Activated naive CD8-positive, alpha-beta T cell treated with anti-CD3 and anti-CD28 coated beads for 36 hours (primary cell): ENCODE measurements around the gene PGC. TPM values are rescaled to one million over a fixed set of nuclear protein-coding genes. Genes with fewer than 3 reads are reported as not detected.

Source experiments
- DNase-seq: peaks from one replicate; pipeline ENCODE4 v3.0.0; 2021
- H3K27ac Mint-ChIP-seq: one replicate; pipeline ENCODE4 v1.8.0; 2022; ENCODE audit warnings: mild to moderate bottlenecking, moderate library complexity, mixed read lengths
- H3K27me3 Mint-ChIP-seq: one replicate; pipeline ENCODE4 v1.8.0; 2022; ENCODE audit warnings: mild to moderate bottlenecking, mixed read lengths
- H3K36me3 Mint-ChIP-seq: one replicate; pipeline ENCODE4 v1.8.0; 2021; ENCODE audit warnings: mild to moderate bottlenecking, mixed read lengths
- H3K4me1 Mint-ChIP-seq: one replicate; pipeline ENCODE4 v1.8.0; 2021; ENCODE audit warnings: mixed read lengths
- H3K4me3 Mint-ChIP-seq: one replicate; pipeline ENCODE4 v1.8.0; 2022; ENCODE audit warnings: mild to moderate bottlenecking, moderate library complexity, mixed read lengths
- H3K9me3 Mint-ChIP-seq: one replicate; pipeline ENCODE4 v1.8.0; 2022; ENCODE audit warnings: mixed read lengths
- total RNA-seq, 2 experiments: library from RNA; stranded (reverse); gene quantifications; one replicate each; pipeline ENCODE4 v1.2.3, GENCODE V29; 2021

Gene PGC
- total RNA-seq, 2 experiments from 2014 or later: not detected

DNA sequence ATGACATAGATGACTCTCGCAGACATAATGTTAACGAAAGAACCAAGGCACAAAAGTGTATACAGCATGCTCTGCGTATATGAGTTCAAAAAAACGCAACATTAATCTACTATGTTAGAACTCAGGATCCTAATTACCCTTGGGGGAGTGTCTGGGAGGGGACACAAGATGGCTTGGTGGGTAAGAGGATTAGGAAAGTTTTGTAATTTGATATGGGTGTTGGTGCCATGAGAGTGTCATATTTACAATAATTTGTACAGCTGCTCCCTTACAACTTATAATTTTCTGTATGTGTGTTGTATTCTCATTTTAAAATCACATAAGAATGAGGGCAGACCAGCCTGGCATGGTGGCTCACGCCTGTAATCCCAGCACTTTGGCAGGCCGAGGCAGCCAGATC lies 50.4 kb downstream of the PGC start:
- Mint-ChIP-seq H3K4me3 (no peak overlapping the region), H3K4me1 (no peaks in the 10 kb centered on the region), H3K36me3 (no peaks in the 10 kb centered on the region), H3K27ac (no peak overlapping the region), H3K27me3 (no peaks in the 10 kb centered on the region), H3K9me3 (no peaks in the 10 kb centered on the region)
- DNase-seq: no peak

GRCh38 chr6:41695825-41696224 lies 51.4 kb downstream of the PGC start:
- no peak for DNase-seq
- H3K36me3 Mint-ChIP-seq: no peaks in the 10 kb centered on the region
- H3K4me1 Mint-ChIP-seq: no peaks in the 10 kb centered on the region
- H3K4me3 Mint-ChIP-seq: no peak overlapping the region
- H3K27ac Mint-ChIP-seq: no peak overlapping the region
- H3K9me3 Mint-ChIP-seq: no peaks in the 10 kb centered on the region
- no peaks in the 10 kb centered on the region for H3K27me3 Mint-ChIP-seq

DNA sequence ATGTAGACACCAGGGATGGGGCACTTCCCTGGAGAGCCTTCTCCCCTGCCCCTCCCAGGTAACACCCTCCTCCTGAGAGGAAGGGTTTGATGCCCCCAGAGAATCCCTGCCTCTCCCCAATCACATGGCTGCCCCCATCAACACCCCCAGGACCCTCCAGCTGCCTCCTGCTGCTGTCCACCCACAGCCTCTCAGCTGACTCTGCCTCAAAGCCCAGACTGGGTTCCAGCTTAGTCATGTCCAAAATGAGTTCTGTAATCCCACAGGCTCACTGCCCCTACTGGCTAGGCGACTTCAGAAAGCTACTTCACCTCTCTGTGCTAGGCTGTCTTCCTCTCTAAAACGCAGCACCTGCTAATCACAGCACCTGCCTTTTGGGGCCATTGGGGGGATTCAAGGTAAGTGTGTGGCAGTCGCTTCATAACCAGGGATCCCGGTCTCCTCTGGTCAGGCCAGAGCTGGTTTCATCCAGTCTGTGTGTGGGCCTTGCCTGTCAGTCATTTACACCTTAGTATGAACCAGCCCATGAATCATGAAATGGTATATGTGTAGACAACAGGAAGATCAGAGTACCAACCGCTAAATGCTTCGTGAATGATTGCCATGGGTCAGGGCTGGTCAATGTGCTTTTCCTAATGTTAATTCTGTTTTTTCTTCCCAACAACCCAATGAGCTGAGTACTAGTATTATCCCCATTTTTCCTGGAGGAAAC lies 52.2 kb downstream of the PGC start:
- H3K36me3 Mint-ChIP-seq: no peaks in the 10 kb centered on the region
- no peak for DNase-seq

DNA sequence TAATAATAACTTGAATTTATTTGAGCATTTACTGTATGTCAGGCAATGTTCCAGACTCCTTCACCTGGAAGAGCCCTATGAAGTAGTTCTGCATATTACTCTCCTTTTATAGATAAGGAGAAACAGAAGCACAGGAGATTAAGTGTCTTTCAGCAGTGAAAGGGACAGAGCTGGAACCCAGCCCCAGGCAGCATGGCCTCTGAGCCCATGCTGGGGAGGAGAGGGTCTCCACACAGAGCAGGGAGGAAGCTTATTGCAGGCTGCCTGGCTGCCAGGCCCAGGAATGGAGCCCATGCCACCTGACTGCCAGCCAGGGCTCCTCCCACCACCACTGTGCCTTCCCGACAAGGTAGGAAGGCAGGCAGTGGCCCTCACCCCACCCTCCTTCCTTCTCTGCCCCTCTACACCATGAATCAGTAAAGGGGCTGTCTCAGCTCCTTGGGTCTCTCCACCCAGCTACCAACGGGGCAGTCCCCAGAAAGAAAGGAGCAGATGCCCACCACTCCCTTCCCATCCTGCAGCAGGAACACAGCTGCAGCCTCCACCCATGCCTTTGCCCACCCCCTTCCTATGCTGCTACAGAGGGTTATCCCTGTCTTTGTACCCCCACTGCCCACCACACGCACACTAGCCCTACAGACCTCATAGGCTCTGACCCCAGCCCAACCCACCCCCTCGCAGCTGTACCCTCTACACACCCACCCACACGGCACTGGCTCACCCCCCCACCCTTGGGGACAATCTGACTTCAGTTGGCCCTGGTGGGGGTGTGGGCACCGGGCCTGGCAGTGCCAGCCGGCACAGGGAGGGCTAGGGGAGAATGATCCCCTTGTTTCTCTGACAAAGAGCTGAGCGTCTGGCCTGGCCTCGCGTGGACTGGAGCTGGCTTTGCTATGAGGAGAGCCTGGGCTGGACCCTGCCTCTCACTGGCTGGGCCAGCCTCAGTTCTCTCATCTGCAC lies 53.6 kb downstream of the PGC start:
- H3K27me3 Mint-ChIP-seq: no peaks in the 10 kb centered on the region
- H3K36me3 Mint-ChIP-seq: no peaks in the 10 kb centered on the region
- H3K4me1 Mint-ChIP-seq: no peaks in the 10 kb centered on the region
- H3K4me3 Mint-ChIP-seq: no peak overlapping the region
- no peaks in the 10 kb centered on the region for H3K9me3 Mint-ChIP-seq
- DNase-seq: no peak
- no peak overlapping the region for H3K27ac Mint-ChIP-seq

More for the DNA sequence above, 52.2 kb downstream of the PGC start:
- no peaks in the 10 kb centered on the region for H3K4me1 Mint-ChIP-seq
- H3K9me3 Mint-ChIP-seq: no peaks in the 10 kb centered on the region
- H3K27me3 Mint-ChIP-seq: no peaks in the 10 kb centered on the region
- H3K4me3 Mint-ChIP-seq: no peak overlapping the region
- no peak overlapping the region for H3K27ac Mint-ChIP-seq

GRCh38 chr6:41692730-41693129 lies 54.5 kb downstream of the PGC start:
- Mint-ChIP-seq H3K9me3 (no peaks in the 10 kb centered on the region), H3K27ac (no peak overlapping the region), H3K36me3 (no peaks in the 10 kb centered on the region), H3K27me3 (no peaks in the 10 kb centered on the region), H3K4me1 (no peaks in the 10 kb centered on the region), H3K4me3 (no peak overlapping the region)
- no peak for DNase-seq

DNA sequence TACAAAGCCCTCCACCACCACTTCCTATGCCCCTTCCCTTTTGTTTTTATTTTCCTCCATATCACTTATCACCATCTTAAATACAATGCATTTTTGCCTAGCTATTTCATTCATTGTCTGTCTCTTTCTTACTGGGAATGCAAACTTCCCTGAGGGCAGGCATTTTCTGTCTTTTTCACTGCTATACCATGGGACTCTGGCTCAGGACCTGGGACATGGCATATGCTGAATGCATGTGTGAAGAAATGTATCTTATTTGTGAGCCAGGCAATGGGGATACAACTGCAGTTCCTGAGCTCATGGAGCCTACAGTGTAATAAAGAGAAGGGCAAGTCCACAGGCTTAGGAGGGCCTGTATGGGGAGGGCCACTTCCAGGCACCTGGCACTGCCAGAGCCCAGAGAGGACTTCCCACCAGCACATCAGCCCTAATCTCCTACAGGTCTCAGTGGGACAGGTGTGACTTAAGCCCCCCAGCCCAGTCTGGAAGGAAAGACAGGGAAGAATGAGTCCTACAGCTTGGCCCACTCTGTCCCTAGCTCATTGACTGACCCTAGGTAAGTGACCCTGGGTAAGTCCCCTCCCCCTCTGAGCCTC lies 55.0 kb downstream of the PGC start:
- no peak for DNase-seq
- Mint-ChIP-seq H3K4me1 (no peaks in the 10 kb centered on the region), H3K4me3 (no peak overlapping the region), H3K27me3 (no peaks in the 10 kb centered on the region), H3K36me3 (no peaks in the 10 kb centered on the region), H3K9me3 (no peaks in the 10 kb centered on the region), H3K27ac (no peak overlapping the region)

- Mint-ChIP-seq H3K36me3 (no peaks in the 10 kb centered on the region), H3K27ac (no peak overlapping the region), H3K4me1 (no peaks in the 10 kb centered on the region), H3K9me3 (no peaks in the 10 kb centered on the region), H3K27me3 (no peaks in the 10 kb centered on the region), H3K4me3 (no peak overlapping the region)
- no peak for DNase-seq
These were observed 55.6 kb downstream of the PGC start for GRCh38 chr6:41691426-41692079.

- H3K4me3 Mint-ChIP-seq: no peak overlapping the region
- no peaks in the 10 kb centered on the region for H3K4me1 Mint-ChIP-seq
- no peak overlapping the region for H3K27ac Mint-ChIP-seq
- H3K9me3 Mint-ChIP-seq: no peaks in the 10 kb centered on the region
- no peaks in the 10 kb centered on the region for H3K27me3 Mint-ChIP-seq
- DNase-seq: no peak
- no peaks in the 10 kb centered on the region for H3K36me3 Mint-ChIP-seq
These were observed 56.5 kb downstream of the PGC start for GRCh38 chr6:41690541-41691330.

DNA sequence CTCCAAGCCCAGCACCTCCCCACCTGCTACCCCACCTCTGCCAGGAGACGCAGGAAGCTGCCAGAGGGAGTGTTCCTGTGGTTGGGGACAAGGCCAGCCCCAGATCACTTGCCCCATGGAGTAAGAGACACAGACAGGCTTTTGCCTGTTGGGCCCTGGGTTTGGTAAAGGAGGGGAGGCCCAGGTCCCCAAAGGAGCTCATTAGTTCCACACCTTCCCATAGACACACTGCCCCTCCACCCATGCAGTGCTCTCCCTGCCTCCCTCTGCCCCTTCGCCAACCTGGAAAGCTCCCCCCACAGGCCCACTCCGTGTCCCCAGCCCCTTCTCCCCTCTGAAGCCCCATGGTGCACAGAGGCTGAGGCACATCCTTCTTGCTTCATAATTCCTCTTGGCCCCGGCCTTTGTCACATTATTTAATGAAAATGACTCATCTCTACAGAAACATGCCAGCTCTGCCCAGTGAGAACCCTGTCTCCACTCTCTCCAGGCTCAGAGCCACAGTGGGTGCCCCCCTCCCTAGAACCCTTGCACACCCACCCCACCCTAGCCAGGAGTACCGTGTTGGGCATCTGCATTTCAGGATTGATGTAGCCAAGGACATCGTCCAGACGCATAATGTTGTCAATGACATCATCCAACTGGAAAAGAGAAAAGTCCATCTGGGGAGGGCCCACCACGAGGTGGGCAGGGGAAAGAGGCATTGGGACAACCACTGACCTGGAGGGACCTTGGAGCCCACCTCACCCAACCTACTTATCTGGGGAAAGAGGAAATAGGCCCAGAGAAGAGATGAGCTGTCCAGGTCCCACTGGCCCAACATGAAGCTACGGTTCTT lies 57.8 kb downstream of the PGC start:
- DNase-seq: no peak
- Mint-ChIP-seq H3K36me3 (no peaks in the 10 kb centered on the region), H3K4me3 (no peak overlapping the region), H3K9me3 (no peaks in the 10 kb centered on the region), H3K4me1 (no peaks in the 10 kb centered on the region), H3K27me3 (no peaks in the 10 kb centered on the region), H3K27ac (no peak overlapping the region)

- Mint-ChIP-seq H3K36me3 (no peaks in the 10 kb centered on the region), H3K27me3 (no peaks in the 10 kb centered on the region), H3K4me3 (no peak overlapping the region), H3K4me1 (peaks cover 3% of the 10 kb centered on the region), H3K27ac (no peak overlapping the region), H3K9me3 (no peaks in the 10 kb centered on the region)
- no peak for DNase-seq
These were observed 58.8 kb downstream of the PGC start for GRCh38 chr6:41688256-41688965.

GRCh38 chr6:41687501-41688175 lies 59.6 kb downstream of the PGC start:
- DNase-seq: no peak
- H3K27ac Mint-ChIP-seq: no peak overlapping the region
- no peaks in the 10 kb centered on the region for H3K9me3 Mint-ChIP-seq
- peaks cover 3% of the 10 kb centered on the region for H3K4me1 Mint-ChIP-seq
- H3K36me3 Mint-ChIP-seq: no peaks in the 10 kb centered on the region
- no peaks in the 10 kb centered on the region for H3K27me3 Mint-ChIP-seq
- no peak overlapping the region for H3K4me3 Mint-ChIP-seq
